ENCODE results near the gene CRISP1.
"Not testable (repeated sequence)": the region's sequence is repeated elsewhere in the genome, so short reads cannot be mapped to it uniquely, and the experiment has no call there.

Gene CRISP1

DNA sequence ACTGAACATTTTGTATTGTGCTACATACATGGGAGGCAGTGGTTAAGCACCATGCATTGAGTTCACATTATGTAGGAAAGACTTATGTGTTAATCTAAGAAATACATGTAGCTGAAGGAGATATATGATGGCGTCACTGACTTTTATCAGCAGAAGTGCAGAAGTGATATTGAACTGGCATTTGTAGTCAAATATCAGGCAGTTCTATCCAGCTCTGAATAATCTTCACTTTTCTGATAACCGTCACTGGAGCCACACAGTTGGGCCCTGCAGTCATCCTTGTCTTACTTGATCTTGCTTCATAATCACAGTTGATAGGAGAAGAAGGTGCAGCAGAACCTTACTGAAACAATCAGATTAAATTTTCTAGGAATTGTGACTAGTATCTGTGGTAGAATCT is 26.4 kb downstream of the CRISP1 start:
- DNase-seq = no peak

DNA sequence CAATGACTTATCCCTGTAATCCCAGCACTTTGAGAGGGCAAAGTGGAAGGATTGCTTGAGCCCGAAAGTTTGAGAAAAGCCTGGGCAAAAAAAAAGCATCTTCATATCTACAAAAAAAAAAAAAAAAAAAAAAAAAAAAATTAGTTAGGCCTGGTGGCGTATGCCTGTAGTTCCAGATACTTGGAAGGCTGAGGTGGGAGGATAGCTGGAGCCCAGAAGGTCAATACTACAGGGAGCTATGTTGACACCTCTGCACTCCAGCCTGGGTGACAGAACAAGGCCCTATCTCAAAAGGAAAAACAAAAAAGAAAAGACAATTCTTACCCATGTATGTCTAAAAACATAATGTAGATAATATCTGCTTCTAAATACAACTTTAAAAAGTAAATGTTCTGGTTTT is 27.2 kb downstream of the CRISP1 start:
- no peak for DNase-seq

DNA sequence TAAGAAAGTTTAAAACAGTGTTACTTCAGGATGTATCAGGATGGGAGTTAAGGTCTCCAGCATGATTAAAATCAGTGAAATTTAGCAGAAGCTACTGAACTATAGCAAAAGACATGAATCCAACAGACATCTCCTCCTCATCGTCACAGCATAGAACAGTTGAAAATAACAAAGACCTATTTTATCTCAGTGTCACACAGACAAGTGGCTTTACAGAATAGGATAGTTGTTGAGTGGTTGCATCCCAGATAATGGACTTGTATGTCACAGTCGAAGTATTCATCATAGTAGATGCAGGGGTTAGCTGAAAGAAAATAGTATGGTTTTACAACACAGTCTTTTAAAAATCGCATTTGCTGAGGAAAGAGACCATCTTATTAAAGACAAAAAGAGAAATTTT is 31.2 kb downstream of the CRISP1 start:
- no peak for DNase-seq

DNA sequence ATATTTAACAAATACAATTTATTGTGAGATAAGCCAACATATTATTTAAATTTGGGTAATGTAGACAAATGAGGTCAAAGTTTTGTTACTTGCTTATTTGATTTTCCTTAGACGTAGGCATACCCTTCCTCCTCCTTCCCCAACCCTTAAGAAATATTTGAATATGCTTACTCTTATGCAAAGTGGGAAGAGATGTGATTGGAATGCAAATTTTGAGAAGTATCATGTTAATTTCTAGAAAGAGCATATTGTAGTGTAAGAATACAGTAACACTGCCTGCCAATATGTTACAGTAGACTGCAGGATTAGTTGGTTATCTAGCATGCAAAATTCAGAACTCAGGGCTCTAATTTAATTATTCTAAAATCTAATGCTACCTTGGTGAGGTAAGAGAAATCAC is 32.9 kb downstream of the CRISP1 start:
- DNase-seq = no peak

DNA sequence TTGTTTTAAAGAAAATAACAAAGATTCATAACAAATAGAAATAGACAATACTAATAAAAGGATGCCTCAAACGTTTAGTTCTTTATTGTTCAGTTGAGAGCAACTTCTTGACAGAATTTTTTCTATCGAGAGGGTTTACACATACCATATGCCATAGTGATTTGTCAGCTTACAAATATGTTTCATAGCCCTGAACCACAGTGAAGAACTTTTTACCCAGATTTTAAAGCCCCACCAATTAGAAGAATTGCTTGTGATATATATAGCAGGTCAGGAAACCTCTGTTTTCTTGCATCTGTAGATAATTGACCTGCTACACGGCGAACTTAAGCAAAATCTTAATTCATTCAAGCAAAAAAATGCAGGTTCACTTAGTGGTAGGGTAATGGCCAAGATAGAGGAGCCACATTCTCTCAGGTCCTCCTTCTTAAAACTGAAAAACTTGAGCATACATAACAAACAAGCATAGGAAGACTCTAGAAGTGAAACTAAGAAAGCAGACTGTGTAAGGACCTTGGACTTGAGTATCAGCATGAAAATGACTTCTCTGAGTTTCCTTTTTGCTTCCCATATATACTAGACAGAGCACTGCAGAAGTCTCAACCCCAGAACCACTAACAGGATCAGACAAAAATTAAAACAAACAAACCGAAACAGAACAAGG is 39.5 kb downstream of the CRISP1 start:
- no peak for DNase-seq

DNA sequence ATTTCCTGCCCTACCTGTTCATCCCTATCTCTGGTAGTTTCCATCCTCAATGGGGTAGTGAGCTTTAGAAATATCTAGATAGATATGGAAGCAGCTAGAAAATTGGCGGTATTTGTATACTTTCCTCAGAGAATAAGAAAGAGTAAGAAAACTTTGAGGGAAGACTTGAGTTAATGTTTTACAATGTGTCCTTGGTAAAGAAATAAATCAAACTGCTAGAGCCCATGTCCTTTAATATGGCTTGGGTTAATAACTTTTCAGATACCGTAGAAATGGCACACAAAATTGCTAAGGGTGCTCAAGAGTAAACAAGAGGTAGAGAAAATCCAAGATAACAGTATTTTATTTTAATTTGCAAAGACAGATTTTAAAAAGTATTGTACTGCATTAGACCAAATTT is 51.2 kb downstream of the CRISP1 start:
- no peak for DNase-seq

DNA sequence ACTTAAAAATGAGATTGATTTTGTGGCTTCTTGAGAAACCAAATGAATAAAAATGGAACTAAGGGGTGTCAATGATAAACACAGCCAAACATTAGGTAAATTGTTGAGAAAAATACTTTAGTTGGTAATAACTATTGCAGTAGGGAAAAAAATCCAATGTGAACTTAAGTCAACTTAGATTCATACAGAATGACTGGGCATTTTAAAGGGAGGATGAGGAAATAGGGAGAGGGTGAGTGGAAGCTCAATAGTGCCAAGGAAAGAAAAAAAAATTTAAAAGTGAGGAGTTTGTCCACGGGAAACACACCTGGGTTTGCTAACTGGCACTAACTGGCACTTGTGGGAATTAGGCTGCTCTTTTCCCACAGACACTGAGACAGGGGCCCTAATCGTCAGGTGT is 53.1 kb downstream of the CRISP1 start:
- no peak for DNase-seq

DNA sequence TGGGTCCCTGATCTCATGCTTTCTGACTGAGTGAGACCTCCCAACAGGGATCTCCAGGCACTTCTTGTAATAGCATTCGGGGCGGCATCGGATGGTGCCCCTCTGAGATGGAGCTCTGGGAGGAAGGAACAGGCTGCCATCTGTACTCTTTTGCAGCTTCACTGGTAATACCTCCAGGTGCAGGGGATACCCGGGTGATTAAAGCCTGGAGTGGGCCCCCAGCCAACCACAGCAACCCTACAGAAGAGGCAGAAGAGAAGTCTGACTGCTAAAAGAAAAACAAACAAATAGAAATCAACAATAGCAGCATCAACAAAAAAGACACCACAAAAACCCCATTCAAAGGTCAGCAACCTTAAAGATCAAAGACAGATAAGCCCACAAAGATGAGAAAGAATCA is 60.2 kb downstream of the CRISP1 start:
- no peak for DNase-seq

DNA sequence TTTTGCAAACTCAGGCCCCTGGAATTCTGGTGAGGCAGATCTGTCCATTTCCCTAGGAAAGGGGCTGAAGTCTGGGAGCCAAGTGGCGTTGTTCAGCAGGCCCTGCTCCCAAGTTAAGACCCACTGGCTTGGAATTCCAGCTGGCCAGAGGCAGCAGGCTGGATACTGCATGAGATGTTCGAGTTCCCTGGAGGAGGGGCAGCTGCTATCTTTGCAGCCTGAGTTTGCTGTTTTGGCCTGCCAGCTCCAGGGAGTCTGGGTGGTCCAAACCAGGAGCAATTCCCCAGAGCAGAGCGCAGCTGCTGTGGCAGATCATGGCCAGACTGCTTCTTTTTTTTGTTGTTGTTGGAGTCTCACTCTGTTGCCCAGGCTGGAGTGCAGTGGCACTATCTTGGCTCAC is 61.1 kb downstream of the CRISP1 start:
- no peak for DNase-seq

DNA sequence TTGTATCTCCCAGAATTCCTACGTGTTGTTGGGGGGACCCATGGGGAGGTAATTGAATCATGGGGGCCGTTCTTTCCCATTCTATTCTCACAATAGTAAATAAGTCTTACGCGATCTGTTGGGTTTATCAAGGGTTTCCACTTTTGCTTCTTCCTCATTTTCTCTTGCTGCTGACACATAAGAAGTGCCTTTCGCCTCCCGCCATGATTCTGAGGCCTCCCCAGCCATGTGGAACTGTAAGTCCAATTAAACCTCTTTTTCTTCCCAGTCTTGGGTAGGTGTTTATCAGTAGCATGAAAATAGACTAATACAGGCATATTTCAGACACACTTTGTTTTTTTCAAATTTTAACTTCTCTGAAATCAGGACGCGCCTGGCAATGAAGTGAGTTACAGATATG is 64.8 kb downstream of the CRISP1 start:
- no peak for DNase-seq

DNA sequence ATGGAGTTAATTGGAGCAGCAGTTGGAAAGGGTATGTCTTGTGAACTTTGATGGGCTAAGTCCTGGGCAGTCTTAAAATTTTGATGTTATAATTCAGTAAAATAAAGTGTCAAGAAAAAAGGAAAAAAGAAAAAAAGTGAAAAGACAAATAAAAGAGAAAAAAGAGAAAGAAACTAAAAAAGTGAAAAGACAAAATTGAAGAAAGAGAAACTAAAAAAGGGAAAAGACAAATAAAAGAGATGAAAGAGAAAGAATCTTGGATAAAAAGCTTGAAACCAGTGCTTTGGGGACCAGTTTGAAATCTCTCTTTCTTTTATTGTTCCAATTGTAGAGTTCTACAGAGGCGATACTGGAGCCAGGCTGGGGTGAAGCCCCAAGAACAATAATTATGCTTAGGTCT is 67.2 kb downstream of the CRISP1 start:
- DNase-seq = no peak

DNA sequence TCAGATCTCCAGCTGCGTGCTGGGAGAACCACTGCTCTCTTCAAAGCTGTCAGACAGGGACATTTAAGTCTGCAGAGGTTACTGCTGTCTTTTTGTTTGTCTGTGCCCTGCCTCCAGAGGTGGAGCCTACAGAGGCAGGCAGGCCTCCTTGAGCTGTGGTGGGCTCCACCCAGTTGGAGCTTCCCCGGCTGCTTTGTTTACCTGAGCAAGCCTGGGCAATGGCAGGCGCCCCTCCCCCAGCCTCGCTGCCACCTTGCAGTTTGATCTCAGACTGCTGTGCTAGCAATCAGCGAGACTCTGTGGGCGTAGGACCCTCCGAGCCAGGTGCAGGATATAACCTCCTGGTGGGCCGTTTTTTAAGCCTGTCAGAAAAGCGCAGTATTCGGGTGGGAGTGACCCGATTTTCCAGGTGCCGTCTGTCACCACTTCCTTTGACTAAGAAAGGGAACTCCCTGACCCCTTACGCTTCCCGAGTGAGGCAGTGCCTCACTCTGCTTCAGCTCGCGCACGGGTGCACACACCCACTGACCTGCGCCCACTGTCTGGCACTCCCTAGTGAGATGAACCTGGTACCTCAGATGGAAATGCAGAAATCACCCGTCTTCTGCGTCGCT is 69.4 kb downstream of the CRISP1 start:
- DNase-seq = not testable (repeated sequence)

DNA sequence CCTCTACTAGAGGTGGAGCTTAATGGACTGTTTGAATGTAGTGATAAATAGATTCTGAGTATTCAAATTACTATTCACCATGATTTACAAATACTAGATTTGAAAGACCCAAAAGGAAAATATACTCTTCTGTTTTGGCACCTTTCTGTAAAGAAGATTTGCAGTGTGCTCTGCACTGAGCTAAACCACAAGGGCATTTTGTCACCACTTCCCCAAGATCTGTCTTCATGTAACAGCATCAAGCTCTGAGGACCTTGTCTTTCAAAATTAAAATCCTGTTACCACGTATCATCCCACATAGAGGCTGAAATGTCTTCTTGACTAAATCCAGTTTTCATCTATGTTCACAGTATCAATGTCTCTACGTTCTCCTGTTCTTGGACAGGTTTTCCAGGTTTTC is 76.0 kb downstream of the CRISP1 start:
- DNase-seq = no peak

DNA sequence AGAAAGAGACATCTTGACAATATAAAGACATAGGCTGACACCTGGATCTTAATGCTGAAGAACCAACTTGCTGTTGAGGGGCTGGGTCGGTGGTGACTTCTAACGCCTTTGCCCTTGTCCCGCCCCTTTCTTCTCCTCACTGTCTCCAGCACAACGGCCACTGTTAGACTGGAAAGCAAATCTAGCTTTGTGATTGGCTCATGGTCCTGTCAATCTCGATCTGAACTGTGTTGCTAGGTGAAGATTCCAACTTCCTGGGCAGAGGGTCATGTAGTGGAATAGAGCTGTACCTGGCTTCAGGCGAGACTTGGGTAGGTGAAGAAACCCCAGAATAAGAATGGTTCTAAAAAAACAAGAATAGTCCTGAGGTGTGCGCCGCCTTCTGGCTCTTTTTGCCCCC is 79.2 kb downstream of the CRISP1 start, which contains the start of gene PGK2:
Gene PGK2, minus strand, starts transcription at position 110 of the 400 bp plus-strand sequence. Its CDS starts 98 bp downstream, at position 12.
- no peak for DNase-seq

DNA sequence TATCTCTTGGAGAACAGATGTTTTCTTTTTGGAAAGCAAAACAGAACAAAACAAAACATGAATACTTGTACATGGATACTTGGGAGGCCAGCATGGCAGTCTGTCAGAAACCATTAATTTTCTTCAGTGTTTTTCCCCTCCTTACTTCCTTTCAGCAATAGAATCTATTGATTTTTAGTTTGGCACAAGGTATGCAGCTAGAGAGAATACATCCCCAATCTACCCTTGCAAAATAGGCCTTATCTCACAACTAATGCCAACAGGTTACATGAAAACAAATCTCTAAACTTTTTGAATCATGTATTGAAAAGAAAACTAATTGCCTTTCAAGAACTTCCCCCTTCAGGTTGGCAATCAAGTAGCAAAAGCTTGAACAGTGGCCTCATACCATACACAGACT is 82.1 kb downstream of the CRISP1 start:
- no peak for DNase-seq
